HUES48 (cell line): ENCODE measurements around the gene DDX27.

Source experiments
- H3K27ac ChIP-seq: one replicate; pipeline ENCODE4 v1.7.0; 2013; ENCODE audit warnings: low read depth, low read length, inconsistent platforms
- H3K27me3 ChIP-seq: 2 replicates; pipeline ENCODE4 v1.6.1; 2013; ENCODE audit warnings: mild to moderate bottlenecking, low read length; ENCODE audit not compliant: control insufficient read depth, insufficient read depth
- H3K36me3 ChIP-seq: 2 replicates; pipeline ENCODE4 v1.6.1; 2013; ENCODE audit warnings: low read length; ENCODE audit not compliant: control insufficient read depth, insufficient read depth
- H3K4me1 ChIP-seq: 2 replicates; pipeline ENCODE4 v1.6.1; 2013; ENCODE audit warnings: mild to moderate bottlenecking, low read length; ENCODE audit not compliant: control insufficient read depth, insufficient read depth
- H3K4me3 ChIP-seq: 2 replicates; pipeline ENCODE4 v1.5.1; 2013; ENCODE audit warnings: mild to moderate bottlenecking, low read depth, low read length
- H3K9ac ChIP-seq: 2 replicates; pipeline ENCODE4 v1.6.1; 2013; ENCODE audit warnings: mild to moderate bottlenecking, low read depth, low read length, moderate library complexity
- H3K9me3 ChIP-seq: 2 replicates; pipeline ENCODE4 v1.6.1; 2013; ENCODE audit warnings: low read length; ENCODE audit not compliant: control insufficient read depth, insufficient read depth

DDX27 gene

GRCh38 chr20:49278818-49279676 lies 59.8 kb downstream of the DDX27 start:
- Histone ChIP-seq H3K36me3 (peaks cover 66% of the 10 kb centered on the region), H3K27me3 (no peaks in the 10 kb centered on the region), H3K4me1 (peaks cover 19% of the 10 kb centered on the region), H3K27ac (peak overlapping the region; percentile 98), H3K9me3 (0 out of 2 replicates have a peak, but pooled peaks cover 7% of the 10 kb centered on the region), H3K9ac (peak overlapping the region; percentile 99), H3K4me3 (peak overlapping the region; percentile 93)

GRCh38 chr20:49279677-49280462 lies 60.7 kb downstream of the DDX27 start:
- Histone ChIP-seq H3K9me3 (0 out of 2 replicates have a peak, but pooled peaks cover 7% of the 10 kb centered on the region), H3K4me1 (peaks cover 20% of the 10 kb centered on the region), H3K36me3 (peaks cover 70% of the 10 kb centered on the region), H3K27ac (peak overlapping the region; percentile 98), H3K9ac (peak overlapping the region; percentile 99), H3K4me3 (peak overlapping the region; percentile 93), H3K27me3 (no peaks in the 10 kb centered on the region)

DNA sequence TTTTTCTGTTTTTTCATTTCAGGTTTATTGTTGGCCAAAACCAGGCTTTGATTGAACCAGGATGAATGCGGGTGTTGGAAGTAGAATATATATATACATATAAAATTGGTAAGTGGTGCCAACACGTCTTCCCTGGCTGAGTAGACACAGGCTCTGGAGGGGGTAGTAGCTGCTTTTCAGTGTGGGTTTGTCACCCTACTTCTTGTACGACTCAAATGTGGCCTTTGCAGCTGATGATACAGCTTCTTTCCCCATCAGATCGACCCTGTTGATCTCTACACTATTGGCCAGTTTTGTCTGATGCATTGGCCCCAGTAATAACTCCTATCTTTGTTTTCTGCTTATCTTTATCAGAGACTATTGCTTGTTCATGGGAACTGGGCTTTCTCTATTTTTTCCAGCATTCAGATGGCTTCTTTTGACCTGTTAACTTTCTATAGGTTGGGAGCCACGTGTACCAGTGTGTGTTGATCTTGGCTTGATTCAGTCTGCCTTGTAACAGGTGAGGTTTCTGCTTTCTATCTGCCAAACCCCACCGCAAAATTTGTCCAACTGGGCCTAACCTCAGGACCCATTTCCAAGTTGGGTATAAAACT lies 61.3 kb downstream of the DDX27 start:
- H3K4me1 ChIP-seq: peaks cover 25% of the 10 kb centered on the region
- no peaks in the 10 kb centered on the region for H3K27me3 ChIP-seq
- 0 out of 2 replicates have a peak, but pooled peaks cover 7% of the 10 kb centered on the region for H3K9me3 ChIP-seq

DNA sequence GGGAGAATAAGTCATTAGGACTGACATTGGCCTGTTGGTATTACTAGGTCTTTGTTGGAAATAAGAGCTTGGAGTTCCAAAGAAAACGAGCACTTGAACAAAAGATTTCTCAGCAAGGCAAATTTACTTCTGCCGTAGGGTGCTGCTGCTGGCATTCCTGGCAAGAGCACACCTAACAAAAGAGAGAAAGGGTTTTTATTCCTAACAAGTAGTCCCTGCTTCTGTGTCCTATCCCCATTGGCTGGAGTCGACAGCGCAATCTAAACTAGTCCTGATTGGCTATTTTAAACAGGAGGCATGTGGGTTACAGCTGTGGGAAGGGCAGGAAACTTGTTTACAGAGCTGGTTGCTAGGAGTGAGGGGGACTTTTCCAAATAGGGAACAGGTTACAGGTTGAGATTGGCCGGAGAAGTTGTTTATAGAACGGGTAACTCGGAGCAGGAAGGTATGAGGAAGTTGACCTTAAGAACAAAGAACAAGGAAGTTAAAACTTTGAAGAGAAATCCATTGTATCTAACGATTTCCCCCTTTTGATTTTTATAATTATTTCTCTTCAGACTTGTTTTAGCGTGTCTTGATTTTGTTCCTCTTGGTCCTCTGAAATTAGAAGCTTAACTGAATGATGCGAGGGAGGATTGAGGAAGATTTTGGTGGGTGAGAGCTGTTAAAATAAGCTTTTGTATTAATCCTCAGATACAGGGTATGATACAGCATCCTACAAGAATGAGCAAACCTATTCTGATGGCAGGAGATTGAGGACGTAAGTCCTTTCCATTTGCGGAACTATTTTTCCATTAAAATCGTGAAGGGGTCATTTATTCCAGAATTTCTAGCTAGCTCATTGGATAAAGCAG lies 62.1 kb downstream of the DDX27 start:
- peak overlapping the region; percentile 99 for H3K9ac ChIP-seq
- H3K4me1 ChIP-seq: peaks cover 31% of the 10 kb centered on the region
- peak overlapping the region; percentile 93 for H3K4me3 ChIP-seq
- H3K27ac ChIP-seq: peak overlapping the region; percentile 98
- H3K9me3 ChIP-seq: 0 out of 2 replicates have a peak, but pooled peaks cover 7% of the 10 kb centered on the region
- peaks cover 77% of the 10 kb centered on the region for H3K36me3 ChIP-seq
- no peaks in the 10 kb centered on the region for H3K27me3 ChIP-seq

More for the DNA sequence above, 61.3 kb downstream of the DDX27 start:
- H3K9ac ChIP-seq: peak overlapping the region; percentile 99
- H3K4me3 ChIP-seq: peak overlapping the region; percentile 93
- H3K27ac ChIP-seq: peak overlapping the region; percentile 98
- H3K36me3 ChIP-seq: peaks cover 71% of the 10 kb centered on the region

GRCh38 chr20:49281913-49282467 lies 62.8 kb downstream of the DDX27 start:
- Histone ChIP-seq H3K27me3 (no peaks in the 10 kb centered on the region), H3K9ac (peak overlapping the region; percentile 99), H3K36me3 (peaks cover 84% of the 10 kb centered on the region), H3K4me1 (peaks cover 35% of the 10 kb centered on the region), H3K9me3 (0 out of 2 replicates have a peak, but pooled peaks cover 7% of the 10 kb centered on the region), H3K27ac (peak overlapping the region; percentile 98), H3K4me3 (peak overlapping the region; percentile 93)

GRCh38 chr20:49282584-49283171 lies 63.5 kb downstream of the DDX27 start:
- H3K27me3 ChIP-seq: no peaks in the 10 kb centered on the region
- H3K9ac ChIP-seq: peak overlapping the region; percentile 99
- H3K4me1 ChIP-seq: peaks cover 35% of the 10 kb centered on the region
- H3K4me3 ChIP-seq: peak overlapping the region; percentile 93
- H3K9me3 ChIP-seq: 0 out of 2 replicates have a peak, but pooled peaks cover 7% of the 10 kb centered on the region
- peak overlapping the region; percentile 98 for H3K27ac ChIP-seq
- H3K36me3 ChIP-seq: peaks cover 91% of the 10 kb centered on the region

DNA sequence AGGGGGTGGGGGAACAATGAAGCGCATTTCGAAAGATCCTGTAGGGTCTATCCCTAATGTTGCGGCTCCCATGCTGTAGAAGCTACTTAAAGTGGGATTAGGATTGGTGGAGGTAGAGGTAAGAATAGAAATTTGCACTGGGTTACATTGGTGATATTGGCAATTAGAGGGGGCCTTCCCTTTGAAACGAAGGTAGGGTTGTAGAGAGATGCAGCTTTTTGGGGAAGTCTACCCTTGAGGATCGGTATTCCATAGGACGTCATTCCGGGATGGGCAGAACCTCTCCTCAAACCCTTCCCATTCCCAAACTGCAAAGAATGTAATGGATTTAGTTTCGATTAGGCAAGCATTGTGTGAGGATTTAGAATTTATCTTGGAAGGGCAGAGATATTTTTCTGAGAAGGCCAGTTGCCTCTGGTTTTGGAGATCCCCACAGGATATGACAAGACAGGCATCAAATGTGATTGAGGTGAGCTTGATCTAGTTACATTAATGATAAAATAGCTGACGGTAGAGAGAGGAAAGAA lies 64.0 kb downstream of the DDX27 start:
- Histone ChIP-seq H3K27me3 (no peaks in the 10 kb centered on the region), H3K9me3 (0 out of 2 replicates have a peak, but pooled peaks cover 7% of the 10 kb centered on the region), H3K9ac (peak overlapping the region; percentile 99), H3K4me1 (peaks cover 39% of the 10 kb centered on the region), H3K36me3 (peaks cover 96% of the 10 kb centered on the region), H3K27ac (peak overlapping the region; percentile 98), H3K4me3 (peak overlapping the region; percentile 93)

DNA sequence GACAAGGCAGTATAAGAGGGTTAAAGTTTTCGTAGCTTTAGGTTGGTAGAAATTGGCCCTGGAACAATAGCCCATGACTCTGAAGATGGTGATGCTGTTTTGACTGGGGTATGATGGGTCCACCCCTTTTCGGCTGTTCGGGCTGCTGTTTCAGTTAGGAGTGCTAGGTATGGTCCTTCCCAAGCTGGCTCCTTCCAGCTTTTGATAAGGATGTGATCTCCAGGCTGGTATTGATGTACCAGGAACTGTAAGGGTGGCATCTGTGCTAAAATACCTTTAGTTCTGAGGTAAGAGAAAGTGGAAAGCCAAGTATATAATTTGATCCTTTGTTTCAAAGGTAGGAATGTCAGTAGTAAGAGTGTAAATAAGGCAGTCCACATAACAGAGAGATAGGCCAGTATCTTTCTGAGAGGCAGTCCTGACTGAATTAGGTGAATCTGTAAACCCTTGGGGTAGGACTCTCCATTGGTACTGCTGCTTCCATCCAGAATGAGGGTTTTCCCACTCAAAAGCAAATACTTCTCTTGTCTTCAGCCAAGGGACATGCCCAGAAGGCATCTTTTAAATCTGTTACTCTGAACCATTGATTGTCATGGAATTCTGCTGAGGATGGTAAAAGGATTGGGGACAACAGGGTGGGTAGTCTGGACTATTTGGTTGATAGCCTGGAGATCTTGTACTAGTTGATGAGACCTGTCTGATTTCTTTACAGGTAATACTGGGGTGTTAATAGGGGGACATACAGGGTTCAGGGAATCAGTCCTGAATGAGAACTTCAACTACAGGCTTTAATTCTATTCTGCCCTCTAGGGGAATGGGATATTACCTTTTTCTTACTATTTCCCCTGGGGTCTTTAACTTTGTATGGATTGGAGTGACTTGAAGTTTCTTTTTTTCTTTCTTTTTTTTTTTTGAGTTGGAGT lies 64.7 kb downstream of the DDX27 start:
- Histone ChIP-seq H3K27me3 (no peaks in the 10 kb centered on the region), H3K9me3 (0 out of 2 replicates have a peak, but pooled peaks cover 7% of the 10 kb centered on the region), H3K4me3 (peak overlapping the region; percentile 93), H3K9ac (peak overlapping the region; percentile 99), H3K4me1 (peaks cover 39% of the 10 kb centered on the region), H3K27ac (peak overlapping the region; percentile 98), H3K36me3 (peaks cover 99% of the 10 kb centered on the region)

- peak overlapping the region; percentile 28; the same call in 1 of the 2 replicates for H3K9ac ChIP-seq
- 0 out of 2 replicates have a peak, but pooled peaks cover 6% of the 10 kb centered on the region for H3K9me3 ChIP-seq
- H3K27me3 ChIP-seq: no peaks in the 10 kb centered on the region
- peaks cover 99% of the 10 kb centered on the region for H3K36me3 ChIP-seq
- peak overlapping the region; percentile 88 for H3K27ac ChIP-seq
- peaks cover 43% of the 10 kb centered on the region for H3K4me1 ChIP-seq
- peak overlapping the region; percentile 44 for H3K4me3 ChIP-seq
Observed at GRCh38 chr20:49284818-49285217, 65.6 kb downstream of the DDX27 start.
